GM21360 (cell line): ENCODE results near the gene RSAD2.
"Not testable (repeated sequence)": the region's sequence is repeated elsewhere in the genome, so short reads cannot be mapped to it uniquely, and the experiment has no call there.

Experiments
- ATAC-seq: cut with Tn5 transposase; IDR thresholded peaks from one replicate; pipeline ENCODE4 v1.9.1; 2021; ENCODE audit warnings: mild to moderate bottlenecking, moderate library complexity; ENCODE audit not compliant: unreplicated experiment

RSAD2 gene

DNA sequence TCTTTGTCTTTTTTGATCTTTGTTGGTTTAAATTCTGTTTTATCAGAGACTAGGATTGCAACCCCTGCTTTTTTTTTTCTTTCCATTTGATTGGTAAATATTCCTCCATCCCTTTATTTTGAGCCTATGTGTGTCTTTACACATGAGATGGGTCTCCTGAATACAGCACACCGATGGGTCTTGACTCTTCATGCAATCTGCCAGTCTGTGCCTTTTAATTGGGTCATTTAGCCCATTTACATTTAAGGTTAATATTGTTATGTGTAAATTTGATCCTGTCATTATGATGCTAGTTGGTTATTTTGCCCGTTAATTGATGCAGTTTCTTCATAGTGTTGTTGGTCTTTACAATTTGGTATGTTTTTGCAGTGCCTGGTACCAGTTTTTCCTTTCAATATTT lies 25.0 kb downstream of the RSAD2 start:
- not testable (repeated sequence) for ATAC-seq

DNA sequence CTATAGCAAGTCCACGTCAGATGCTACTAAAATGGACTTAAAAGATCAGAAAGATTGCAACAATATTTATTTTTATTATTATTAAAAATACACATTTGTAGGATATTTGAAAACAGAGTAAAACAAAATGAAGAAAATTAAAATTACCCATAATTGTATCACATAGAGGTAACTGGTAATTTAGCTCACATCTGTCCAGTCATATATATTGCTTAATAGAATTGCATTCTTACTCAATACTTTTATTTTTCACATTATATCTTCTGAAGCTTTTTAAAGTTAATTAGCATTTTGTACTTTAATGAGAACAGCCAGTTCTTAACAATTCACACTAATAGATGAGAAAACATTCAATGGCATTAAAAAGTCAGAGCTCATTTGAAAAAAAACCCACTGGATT lies 28.1 kb downstream of the RSAD2 start:
- no peak for ATAC-seq

DNA sequence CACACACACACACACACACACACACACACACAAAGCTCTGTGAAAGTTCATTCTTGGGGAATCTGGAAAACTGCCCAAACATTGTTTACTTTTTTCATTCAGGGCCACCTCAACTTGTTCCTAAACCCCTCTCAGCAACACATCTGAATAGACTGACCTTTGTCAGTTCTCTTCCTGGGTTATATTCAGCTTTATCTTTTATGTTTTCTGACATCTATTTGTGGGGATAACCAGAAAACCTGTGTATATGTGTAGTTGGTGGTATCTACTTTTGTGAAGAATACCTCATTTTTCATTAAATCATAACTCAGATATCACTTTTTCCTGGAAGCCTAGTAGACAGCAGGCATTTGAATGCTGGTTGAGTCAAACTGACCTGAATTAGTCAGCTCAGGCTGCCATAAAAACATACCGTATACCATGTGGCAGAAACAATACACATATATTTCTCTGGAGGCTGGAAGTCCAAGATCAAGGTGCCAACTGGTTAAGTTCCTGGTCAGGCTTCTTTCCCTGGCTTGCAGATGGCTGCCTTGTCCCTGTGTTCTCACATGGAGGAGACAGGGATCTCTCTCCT lies 28.7 kb downstream of the RSAD2 start:
- no peak for ATAC-seq

DNA sequence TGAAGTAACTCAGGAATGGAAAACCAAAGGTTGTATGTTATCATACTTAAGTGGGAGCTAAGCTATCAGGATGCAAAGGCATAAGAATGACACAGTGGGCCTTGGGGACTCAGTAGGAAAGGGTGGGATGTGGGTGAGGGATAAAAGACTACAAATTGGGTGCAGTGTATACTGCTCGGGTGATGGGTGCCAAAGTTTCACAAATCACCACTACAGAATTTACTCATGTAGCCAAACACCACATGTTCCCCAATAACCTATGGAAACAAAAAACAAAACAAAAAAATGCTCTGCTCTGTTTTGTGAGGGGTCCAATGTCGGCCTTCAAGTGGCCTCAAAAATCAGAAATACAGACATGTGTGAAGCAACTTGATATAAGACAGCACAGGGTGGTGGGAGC lies 30.7 kb downstream of the RSAD2 start:
- no peak for ATAC-seq

DNA sequence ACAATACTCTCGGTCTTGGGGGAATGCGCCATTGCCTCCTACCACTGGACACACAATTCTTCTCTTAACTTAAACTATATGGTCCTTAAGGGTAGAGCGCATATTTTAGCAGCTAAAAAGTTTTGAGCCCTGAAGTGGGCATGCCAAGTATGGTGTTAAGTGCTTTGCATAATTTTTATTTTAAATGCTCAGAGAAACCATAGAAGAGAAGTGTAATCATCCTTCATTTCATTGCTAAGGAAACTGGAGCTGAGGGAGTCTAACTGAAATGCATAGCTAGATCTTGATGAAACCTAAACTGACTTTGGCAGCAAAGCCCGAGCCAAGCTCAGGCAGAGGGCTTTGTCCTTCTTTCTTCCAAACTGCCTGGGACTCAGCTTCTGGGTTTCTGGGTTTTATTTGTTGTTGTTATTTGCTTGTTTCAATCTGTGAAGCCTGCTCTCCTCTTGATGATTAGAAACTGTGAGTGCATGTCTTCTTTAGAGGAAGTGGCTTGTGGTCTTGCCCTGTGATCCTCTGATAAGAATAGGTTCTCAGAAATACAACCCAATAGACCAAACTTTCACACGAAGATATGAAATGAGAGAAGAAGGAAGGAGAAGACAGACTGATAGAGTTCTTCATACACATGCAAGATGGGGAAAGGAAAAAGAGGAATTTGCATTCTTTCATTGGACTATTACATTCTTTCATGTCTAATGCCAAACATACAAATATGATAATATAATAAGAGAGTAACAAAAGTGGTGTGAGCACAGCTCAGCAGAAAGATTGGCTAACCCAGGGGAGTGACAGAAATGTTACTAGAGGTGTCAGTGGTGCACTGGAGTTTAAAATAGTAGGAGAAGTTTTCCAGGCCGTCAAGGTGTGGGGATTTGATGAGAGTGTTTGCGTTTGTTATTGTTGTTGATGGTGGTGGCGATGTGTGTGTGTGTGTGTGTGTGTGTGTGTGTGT lies 32.1 kb downstream of the RSAD2 start:
- ATAC-seq, result peak; percentile 97

DNA sequence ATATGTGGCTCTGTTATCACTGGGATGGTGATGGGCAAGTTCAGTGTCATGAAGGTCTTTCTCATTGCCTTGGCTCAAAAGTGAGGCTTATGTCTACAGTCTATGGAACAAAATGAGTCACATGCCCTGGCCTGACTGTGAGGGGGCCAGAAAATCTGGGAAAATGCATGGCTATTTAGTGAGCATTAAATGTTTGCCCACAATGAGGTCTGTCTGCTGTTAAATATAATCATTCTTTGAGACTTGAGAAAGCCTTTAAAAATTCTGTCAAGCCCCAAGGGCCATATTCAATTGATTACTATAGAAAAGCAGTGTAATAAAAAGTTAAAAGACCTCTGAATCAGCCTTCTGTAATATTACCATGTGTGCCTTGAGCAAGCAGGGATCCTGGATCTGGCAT lies 34.1 kb downstream of the RSAD2 start:
- no peak for ATAC-seq

DNA sequence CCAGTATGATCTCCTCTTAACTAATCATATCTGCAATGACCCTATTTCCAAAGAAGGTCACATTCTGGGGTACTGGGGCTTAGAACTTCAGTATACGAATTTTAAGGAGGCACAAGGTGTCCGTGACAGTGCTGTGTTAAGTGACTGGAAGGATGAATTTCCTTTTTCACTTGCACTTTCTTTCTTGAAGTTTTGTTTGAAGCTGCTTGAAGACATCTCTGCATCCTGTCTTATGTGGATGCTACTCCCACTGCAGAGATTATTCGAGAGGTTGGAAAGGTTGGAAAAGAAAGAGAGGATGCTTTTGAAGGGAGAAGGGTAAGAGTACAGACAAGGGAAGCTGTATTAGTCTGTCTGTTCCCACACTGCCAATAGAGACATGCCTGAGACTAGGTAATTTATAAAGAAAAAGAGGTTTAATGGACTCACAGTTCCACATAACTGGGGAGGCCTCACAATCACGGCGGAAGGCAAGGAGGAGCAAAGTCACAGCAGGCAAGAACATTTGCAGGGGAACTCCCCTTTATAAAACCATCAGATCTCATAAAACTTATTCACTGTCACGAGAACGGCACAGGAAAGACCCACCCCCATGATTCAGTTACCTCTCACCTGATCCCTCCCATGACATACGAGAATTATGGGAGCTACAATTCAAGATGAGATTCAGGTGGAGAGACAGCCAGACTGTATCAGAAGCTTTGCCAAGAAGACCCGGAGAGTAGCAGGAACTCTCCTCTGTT lies 36.0 kb downstream of the RSAD2 start:
- no peak for ATAC-seq

DNA sequence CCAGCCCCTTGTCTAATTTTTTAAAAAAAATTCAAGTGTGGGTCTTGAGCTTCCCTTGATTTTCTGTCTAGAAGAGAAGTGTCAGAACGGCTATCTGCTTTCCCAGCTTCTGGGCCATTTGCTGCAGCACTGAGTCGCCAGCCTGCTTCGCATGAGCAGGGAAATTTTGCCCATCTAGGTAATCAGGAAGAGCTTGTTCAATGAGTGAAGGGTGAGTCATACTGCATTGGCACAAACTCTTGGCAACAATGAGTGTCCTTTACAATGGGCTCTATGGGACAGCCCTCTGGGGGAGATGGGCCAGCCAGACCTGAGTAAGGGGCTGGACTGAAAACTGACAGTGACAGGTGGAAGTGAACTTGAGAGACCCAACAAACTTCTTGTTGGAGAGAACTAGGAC lies 37.3 kb downstream of the RSAD2 start:
- no peak for ATAC-seq

DNA sequence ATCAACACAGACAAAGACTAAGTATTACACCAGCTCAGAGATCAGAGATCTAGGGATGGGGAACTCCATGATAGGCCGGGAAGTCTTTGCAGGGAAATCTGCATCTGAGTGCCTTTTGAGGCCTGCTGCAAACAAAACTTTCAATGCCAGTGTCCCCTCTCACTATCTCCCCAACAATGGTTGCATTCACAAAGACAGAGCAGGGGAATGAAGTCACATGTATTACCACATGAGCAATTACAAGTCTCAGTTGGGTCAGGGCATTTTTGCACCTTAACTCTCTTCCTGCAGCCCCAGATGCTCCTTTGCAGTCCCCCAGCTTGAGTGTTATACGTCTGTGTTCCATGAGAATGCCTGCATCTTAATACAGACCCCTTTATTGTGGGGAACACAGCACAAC lies 37.8 kb downstream of the RSAD2 start:
- ATAC-seq, result no peak

DNA sequence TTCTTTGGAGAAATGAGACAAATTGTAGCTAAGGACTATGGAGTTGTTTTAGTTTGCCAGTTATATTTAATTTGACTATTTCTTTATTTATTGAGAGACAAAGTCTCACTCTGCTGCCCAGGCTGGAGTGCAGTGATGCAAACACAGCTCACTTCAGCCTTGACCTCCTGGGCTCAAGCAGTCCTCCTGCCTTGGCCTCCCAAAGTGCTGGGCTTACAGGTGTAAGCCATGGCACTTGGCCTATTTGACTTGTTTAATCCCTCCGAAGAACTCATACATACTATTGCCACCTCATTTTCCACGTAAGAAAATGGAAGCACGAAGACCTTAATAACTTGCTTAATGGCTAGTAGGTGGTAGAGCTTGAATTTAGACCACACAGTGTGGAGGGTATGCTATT lies 38.6 kb downstream of the RSAD2 start:
- no peak for ATAC-seq

DNA sequence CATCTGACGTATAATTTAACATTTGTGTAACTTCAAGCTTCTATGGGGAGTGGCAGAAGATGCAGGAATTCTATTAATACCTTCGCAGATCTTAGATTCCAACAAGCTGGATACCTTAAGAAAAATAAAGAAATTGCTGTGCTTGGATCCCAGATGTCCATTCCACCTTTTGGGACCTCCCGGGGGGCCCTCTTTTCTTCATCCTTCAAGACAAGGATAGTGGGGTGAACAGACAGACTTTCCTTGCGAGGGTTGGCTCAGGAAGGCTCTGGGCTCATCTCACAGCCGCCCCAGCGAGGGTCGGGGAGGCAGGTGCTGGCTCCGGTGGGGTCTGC lies 39.1 kb downstream of the RSAD2 start:
- no peak for ATAC-seq

DNA sequence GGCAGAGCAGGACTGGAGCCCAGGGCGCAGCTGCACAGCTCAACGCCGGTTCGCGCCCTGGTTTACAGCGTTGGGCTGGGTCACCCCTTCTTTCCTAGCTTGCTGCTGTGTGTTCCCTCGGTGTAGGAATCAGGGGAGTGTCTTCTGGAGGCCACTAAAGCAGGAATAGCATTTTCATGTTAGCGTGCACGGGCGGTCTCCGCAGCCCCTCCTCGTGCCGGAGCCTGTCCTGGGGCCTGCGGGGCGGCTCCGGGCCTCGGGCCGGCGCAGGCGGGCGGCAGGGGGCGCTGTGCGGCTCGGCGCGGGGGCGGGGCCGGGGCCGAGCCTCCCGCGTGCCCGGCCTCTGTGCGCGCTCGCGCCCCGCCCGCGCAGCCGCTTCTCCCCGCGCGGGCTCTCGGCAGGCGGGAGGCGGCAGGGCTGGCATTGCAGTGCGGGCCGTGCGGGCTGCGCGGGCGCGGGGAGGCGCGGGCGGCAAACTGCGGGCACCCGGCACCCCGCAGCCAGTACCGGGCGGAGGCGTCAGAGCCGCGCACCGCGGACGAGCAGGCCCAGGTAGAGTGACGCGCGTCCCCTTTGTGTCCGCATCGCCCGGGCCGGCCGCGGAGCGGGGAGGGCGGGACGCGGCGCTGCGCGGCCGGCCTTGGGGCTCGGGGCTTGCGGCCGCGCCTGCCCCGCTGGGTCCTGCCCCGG lies 39.6 kb downstream of the RSAD2 start, which contains the start of gene RNF144A:
RNF144A (plus strand) TSS at position 342 of the 690 bp plus-strand sequence. CDS start 79,515 bp downstream, outside the sequence.
- ATAC-seq, result peak; percentile 77

DNA sequence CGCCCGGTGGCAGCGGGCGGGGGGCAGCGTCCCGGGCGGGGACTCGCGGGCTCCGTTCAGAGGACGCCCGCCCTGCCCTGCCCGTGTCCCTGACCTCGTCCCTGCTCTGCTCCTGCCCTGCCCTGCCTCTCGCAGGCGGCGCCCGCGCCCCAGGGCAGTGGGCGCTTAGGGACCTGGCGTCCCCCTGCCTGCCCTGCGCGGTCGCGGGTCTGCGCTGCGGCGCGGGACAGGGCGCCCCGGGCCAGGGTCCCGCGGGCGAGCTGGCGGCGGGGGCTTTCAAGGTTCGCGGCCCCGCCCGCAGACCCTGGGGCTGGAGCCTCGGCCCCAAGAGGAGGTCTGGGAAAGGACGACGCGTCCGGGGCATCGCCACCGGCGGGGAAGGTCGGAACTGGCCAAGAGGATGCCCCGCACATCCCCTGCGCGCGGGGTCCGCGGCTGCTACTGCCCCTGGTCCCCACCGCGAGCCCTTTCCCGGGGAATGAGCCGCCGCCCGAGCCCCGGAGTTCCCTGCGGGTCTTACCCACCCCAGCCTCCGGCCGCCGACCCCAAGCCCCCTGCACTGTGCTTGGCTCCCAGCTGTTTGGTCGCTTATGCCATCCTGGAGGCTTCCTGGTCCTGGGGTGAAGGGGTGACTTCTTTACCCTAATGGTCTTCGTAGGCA lies 40.3 kb downstream of the RSAD2 start:
- no peak for ATAC-seq

DNA sequence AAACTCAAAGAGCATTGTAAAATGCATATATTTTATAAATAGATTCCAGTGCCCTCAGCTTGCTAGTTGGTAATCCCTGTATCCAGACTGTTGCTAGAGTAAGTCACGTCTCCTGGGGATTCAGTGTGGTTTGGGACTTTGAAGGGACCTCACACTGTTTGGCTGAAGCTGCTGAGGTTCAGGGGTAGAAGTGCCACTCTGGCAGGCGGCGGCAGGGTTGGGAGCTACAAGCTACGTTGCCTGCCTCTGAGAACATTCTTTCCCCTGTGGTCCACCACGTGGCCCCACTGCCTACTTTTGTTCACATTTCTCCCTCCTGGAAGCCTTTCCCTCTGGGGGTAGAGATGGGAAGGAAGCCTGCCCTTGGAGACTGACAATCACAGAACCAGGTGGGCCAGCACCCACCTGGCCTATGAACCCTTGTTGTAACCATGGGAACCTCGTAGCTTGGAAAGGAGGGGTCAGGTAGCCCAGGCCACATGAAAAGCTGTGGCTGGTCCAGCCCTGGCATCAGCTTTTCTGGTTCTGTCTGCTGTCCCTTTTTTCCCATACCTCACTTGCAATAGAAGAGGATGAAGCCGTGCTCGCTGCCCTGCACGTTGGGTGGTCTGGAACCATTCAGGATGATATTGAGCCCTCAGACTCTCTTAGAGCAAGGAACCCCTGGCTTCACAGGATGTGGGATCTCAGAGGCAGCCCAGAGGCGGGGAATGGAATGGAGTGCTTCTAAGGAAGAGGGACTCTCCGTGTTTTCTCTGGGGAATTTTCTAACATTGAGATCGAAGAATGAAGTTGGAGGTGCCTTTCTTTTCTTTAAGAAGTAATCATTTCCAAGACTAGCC lies 42.5 kb downstream of the RSAD2 start:
- no peak for ATAC-seq

DNA sequence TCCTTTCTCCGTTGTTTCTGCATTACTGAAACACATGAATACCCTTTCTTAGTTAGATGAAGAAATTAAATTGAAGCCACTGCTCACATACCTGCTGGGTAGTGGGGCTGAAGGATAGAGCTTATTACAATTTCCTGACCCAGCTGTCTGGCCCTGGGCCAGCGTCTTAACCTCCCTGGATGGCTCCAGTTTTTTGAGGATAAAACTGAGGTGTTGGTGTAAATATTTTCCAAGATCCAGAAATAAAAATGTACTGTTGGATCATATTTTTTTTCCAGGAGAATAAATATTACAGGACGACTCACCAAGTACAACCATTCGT lies 43.1 kb downstream of the RSAD2 start:
- no peak for ATAC-seq

DNA sequence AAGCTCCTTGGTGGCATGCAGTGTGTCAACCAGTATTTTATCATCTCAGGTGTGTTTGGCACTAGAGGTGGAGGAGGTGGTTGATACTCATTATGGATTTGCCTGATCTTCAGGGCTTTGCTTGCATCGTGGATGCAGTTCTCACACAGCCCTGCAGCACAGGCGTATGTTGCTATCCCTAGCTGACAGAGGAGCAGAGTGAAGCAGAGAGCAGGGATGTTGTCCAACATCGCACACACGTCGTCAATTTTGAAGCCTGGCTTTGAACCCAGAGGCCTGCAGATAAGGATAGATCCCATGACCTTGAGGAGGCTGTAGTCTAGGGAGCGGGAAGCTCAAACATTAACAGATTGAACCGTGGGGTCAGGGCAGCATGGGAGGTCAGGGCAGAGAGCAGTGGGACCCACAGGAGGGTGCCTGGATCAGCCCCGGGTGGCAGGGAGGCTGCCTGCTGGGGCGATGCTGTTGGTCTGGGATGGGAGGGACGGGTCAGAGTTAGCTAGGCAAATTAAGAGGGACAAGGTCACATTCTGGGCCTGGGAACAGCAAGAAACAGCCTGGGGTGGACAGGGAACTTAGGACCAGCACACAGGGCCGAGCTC lies 43.8 kb downstream of the RSAD2 start:
- no peak for ATAC-seq

DNA sequence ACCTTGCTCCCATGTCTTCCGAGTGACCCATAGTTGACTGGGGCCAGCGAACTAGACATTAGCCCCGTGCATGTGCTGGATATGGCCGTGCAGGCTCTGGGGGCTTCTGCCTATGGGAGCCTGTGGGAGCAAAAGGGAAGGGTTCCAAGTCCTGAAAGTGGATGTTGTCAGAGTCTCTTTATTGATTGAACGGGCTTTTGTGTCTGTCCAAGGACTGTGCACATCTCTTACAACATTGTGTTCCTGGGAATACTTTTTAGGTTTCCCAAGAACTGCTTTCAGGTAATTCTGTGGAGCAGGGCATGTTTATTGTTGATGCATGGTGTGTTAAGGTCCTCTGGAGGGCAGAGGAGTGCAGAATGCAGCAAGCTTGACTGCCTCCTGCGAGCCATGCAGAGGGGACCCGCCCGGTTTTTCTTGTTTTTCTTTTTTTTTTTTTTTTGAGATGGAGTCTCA lies 44.7 kb downstream of the RSAD2 start:
- no peak for ATAC-seq

DNA sequence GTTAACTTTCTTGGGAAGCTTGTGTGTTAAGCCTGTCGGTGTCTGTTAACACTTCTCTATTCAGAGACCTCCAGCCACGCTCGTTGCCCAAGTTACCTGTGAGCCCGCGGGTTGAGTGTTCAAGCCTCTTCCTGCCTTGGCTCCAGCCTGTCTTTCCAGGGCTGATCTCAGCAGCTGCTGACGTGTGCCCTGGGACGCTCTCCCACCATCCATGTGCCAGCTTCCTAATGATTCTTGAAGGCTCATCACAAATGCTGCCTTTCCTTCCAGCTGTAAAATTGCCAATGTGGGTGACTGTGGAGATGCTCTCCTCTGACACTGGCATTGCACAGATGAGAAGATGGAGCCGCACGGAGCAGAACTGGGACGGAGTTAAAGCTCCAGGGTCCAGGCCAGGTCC lies 45.7 kb downstream of the RSAD2 start:
- no peak for ATAC-seq
